A204.1 (cell line): ENCODE data around the gene BRINP3.

Source experiments
- FAIRE-seq: peaks from 2 replicates; lab custom pipeline; 2012; peaks lifted over from hg19 to GRCh38; lab: Jason Lieb, UNC

The BRINP3 gene

GRCh38 chr1:190320952-190321351 lies 156.7 kb downstream of the BRINP3 start:
- FAIRE-seq = no peak

DNA sequence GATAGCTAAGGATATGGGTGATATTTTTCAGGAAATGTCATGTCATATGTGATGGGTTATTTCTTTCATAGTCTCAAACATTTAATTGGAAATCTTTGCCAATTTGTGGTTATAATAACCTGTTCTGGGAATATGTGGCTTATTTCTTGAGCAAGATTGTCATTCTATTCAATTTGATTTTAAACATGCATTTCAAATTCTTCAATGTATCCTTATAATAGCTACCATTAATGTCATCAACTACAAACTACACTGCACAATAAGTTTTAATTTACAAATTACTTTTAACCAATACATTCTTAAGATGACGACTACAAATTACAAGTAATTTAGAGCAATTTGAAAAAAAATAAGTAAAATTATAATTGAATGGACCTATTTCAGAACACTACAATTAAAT lies 164.9 kb downstream of the BRINP3 start:
- peak; percentile 52 for FAIRE-seq

DNA sequence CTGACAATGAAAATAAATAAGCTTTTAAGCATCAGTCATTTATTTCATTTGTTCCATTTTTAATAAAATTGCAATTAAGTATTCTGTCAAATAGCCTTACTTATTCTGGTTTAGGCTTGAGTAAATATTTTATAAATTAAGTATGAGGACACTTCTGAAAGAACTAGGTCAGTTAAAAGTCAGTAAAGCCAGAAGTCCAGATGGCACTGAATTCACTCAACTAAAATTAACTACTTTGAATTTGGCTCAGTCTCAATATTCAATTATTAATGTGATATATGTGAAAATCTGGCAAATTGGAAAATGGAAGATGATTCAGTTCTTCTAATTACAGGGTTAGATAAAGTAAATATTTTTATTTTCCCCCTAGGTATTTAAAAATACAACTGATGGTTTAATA lies 174.2 kb downstream of the BRINP3 start:
- peak; percentile 65 for FAIRE-seq

DNA sequence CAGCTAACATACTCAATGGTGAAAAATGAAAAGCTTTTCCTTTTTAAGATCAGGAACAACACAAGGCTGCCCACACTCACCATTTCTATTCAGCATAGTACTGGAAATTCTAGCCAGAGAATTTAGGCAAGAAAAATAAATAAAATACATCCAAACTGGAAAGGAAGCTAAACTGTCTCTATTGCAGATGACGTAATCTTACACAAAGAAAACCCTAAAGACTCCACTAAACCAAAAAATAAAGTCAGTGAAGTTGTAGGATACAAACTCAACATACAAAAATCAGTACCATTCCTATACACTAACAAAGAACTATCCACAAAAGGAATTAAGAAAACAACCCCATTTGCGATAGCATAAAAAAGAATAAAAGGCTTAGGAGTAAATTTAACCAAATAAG lies 181.2 kb downstream of the BRINP3 start:
- no peak for FAIRE-seq

GRCh38 chr1:190289897-190290296 lies 187.8 kb downstream of the BRINP3 start:
- no peak for FAIRE-seq

DNA sequence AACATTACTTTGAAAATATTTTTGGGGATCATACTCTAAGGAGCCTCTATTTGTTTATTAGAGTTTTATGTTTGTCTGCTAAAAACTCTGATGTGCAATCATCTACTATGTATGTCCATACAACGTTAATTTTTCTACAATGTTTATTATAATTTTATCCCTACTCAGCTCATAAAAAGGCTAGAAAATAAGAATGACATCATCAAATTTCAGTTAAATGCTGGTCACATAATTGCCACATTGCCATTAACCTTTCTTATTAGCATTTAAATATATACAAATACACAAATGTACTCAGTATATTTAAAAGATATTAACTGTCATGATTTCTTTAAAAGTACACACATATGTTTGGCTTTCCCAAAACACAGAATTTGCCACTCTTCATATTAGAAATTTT lies 191.6 kb downstream of the BRINP3 start:
- no peak for FAIRE-seq

DNA sequence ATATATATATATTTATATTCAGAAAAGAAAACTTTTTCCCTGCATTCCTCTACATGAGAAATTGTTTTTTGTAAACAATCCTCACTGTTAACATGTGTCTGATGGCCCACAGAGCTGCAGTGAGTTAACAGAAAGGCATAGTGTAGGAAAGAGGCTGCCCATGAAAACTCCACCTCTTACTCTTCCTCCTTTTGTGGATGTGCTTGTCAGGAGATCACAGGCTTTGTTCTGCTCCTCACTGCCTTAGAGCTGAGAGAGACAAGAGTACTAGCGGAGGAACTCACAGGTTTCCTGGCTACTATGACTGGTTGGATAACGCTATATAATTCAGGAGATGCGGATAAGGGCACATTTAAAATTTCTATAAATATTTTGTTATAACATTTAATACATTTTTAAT lies 200.6 kb downstream of the BRINP3 start:
- FAIRE-seq = no peak

DNA sequence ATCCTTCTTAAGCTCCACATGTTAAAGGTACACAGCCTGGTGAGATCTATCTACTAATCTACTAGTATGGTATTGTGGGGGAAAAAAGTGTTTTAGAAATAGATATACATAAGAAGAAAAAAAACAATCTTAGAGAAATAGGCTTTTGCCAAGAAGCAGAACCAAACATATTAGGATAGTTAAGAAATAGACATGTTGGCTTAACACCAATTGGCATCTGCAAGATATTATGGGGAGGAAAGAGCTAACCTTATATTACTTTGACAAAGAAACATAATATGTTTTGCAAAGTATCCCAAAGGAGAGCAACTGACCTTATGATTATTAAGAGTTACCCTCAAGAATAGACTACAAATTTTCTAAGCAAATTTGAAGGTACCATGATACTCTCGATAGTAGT lies 202.9 kb downstream of the BRINP3 start:
- no peak for FAIRE-seq

DNA sequence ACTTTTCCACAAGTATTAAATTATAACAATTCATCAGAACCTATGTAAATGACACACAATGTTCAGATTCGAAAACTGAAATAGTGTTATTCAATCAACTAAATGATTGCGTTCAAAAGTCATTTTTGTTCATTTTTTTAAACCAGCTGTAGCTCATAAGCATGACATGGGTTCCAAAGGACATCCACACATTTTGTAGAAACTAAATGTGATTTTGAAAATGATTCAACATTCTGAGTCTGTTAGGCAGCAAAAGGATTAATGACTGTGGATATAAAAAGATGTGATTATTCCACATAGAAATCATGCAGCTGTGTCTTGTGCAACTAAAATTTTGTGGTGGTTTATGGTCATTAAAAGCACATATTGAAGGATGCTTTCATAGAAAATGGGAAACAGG lies 204.5 kb downstream of the BRINP3 start:
- no peak for FAIRE-seq

- no peak for FAIRE-seq
Observed at GRCh38 chr1:190262538-190262937, 215.1 kb downstream of the BRINP3 start.

- FAIRE-seq = no peak
Observed at GRCh38 chr1:190259424-190259823, 218.2 kb downstream of the BRINP3 start.

DNA sequence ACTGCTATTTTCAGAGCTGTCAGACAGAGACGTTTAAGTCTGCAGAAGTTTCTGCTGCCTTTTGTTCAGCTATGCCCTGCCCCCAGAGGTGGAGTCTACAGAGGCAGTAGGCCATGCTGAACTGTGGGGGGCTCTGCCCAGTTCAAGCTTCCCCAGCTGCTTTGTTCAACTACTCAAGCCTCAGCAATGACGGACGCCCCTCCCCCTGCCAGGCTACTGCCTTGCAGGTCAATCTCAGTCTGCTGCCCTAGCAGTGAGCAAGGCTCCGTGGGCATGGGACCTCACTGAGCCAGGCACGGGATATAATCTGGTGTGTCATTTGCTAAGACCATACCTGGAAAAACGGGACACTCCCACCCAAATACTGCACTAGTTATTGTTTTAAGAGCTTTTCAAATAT lies 219.7 kb downstream of the BRINP3 start:
- FAIRE-seq = no peak

GRCh38 chr1:190252046-190252445 lies 225.6 kb downstream of the BRINP3 start:
- no peak for FAIRE-seq

DNA sequence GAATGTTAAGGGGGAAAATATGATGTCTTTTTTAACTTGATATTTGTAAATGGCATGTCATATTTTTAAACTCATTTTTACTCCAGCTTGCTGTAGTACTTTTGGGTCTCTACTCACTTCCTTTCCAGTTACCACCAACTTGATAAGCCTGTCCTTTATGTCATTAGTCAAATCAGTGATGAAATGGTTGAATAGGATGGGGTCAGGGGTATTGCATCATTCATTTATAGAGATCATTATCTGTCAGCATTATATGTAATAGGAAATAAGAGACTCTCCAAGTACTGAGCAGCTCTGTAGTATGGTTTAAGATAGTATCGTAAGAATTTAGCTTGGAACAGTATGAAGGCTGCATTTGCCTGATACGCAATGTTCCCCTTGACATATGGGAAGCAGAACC lies 227.3 kb downstream of the BRINP3 start:
- no peak for FAIRE-seq

DNA sequence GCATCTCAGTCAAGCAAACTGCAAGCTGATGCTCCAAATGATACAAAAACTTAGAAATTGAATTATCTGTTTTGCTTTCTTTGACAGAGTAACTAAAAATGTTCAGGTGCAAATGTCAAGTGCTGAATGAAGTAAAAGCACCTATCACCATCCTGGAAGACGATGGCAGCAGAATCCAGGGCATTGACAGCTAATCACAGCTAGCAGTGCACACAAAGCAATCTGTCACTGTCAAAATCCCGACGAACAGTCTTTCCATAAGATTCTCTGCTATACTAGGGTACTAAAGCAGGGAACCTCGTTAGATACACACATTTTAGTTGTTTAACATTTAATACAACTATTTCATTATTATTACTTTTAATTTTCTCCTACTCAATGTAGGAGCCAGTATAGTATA lies 233.3 kb downstream of the BRINP3 start:
- FAIRE-seq = no peak

- FAIRE-seq = no peak
Observed at GRCh38 chr1:190243056-190243455, 234.6 kb downstream of the BRINP3 start.

DNA sequence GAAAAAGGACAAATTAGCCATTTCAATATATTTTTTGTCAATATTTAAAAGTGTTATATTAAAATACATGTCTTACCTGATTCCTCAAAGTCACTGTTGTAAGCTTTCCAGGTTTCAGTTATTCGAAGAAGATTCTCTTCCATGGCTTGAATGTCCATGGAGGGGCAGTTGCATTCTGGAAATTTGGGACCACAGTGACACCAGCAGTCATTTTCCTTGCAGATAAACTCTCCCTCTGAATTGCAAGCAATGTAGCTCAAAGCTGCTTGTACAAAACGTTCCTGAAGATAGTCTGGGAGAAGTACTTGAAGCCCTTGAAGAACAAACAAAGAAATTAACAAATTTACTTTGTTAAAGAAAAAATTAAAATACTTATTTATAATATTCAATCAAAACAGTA lies 251.7 kb downstream of the BRINP3 start:
- no peak for FAIRE-seq

GRCh38 chr1:190212450-190212849 lies 265.2 kb downstream of the BRINP3 start:
- no peak for FAIRE-seq

- no peak for FAIRE-seq
Observed at GRCh38 chr1:190207733-190208132, 269.9 kb downstream of the BRINP3 start.

DNA sequence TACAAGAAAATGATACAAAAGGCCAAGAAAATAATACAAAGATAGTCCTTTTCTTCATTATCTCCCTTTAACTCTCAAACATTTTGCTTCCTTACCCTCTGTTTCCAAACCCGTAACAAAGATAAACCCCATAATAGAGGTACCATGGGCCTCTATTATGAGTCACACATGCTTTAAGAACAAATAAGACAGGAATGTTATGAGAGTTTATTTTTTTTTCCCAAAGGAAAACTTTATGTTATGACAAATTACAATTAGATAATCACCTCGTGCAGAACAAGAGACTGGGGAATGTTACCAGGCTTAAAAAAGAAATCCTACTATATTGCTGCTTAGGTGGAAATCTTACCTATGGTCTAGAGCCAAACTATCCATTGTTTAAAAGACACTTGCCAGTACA lies 272.0 kb downstream of the BRINP3 start:
- FAIRE-seq = no peak

DNA sequence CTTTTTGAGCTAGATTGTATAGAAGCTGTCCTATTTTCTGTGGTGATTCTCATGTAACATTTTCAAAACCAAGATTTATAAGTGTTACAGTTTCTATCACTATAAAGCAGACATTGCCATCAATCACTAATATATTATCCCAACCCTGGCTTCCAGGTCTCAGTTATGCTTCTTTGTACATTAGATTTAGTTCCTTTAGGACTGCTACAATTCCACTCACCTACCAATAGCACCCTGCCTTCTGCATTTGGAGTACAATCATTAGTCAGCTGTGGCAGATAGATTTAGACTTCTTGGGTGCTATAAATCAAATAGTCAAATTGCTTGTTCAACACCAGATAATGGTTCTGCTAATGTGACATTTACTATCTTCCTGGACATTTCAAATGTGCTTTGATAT lies 281.6 kb downstream of the BRINP3 start:
- no peak for FAIRE-seq

DNA sequence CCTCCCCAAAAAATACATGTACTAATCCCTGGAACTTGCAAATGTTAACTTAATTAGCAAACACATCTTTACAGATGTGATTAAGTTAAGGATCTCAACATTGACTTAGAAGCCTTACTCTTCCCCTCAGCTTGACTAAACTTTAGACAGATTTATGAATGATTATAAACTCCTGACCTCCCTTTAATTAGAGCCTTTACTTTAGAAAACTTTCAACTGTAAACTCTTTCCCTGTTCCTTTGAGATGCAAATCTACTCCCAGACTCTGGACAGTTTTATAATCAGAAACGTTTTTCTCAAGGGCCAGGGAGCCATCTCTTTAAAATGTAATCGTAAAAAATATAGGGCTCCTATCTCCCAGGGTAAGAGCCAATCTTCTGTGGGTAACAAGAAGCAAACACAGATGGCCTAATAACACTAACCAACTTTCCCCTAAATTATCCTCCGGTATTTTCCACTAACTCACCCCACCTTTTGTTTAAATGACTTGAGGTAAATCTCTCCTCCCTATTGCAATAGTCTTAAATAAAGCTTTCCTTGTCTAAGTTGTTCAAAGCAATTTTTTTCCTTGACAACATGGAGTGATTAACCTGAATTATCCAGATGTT lies 284.1 kb downstream of the BRINP3 start:
- FAIRE-seq = no peak

- FAIRE-seq = no peak
Observed at GRCh38 chr1:190192627-190193026, 285.0 kb downstream of the BRINP3 start.

DNA sequence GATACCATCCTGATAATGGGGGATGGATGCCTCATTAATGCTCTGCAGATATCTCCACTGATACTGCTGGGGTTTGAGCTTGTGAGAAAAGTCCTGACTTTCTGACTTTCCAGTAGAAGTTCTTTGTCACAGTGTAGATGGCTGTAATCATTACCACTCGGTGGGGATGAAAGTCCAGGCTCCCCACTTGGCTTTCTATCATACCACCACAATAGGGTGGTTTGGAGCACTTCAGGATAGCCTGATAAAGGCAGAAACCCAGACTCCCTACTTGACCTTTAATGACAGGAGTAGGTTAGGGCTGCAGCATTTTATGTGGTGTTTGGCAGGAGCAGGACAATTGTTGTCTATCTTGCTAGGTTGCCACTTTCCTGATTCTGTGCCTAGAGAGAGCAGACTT lies 294.1 kb downstream of the BRINP3 start:
- no peak for FAIRE-seq

DNA sequence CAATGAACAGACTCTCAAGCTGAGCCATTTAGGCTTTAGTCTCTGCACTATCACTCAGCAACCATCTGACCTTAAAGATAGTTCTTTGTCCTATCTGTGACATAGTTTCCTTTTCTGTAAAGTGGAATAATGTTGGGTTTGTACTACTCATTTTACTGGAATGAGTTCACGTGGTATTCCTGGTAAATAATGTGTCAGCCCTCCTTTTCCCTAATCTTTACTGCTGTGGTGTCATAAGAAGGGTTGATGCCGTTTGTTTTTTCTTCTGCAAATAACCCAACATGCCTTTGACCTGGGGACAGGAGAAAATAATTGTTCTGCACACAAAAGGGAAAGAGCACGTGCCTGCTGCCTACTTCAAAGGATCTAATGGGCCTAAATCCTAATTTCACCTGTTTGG lies 297.8 kb downstream of the BRINP3 start:
- no peak for FAIRE-seq
